HG03103 (cell line): ENCODE data around the gene PCBP3.
"Not testable (repeated sequence)": the region's sequence is repeated elsewhere in the genome, so short reads cannot be mapped to it uniquely, and the experiment has no call there.

ENCODE experiments used
- ATAC-seq: cut with Tn5 transposase; IDR thresholded peaks from one replicate; pipeline ENCODE4 v1.9.1; 2021; ENCODE audit warnings: low read depth; ENCODE audit not compliant: unreplicated experiment

Gene PCBP3

GRCh38 chr21:45801989-45802388 is 158.5 kb downstream of the PCBP3 start:
- no peak for ATAC-seq

- ATAC-seq = no peak
Measured at GRCh38 chr21:45802425-45802824, 158.9 kb downstream of the PCBP3 start.

- no peak for ATAC-seq
Measured at GRCh38 chr21:45802956-45803617, 159.6 kb downstream of the PCBP3 start.

- no peak for ATAC-seq
Measured at GRCh38 chr21:45803618-45804340, 160.3 kb downstream of the PCBP3 start.

GRCh38 chr21:45804809-45805313 is 161.3 kb downstream of the PCBP3 start:
- ATAC-seq = no peak

GRCh38 chr21:45805321-45805720 is 161.8 kb downstream of the PCBP3 start:
- ATAC-seq = no peak

- ATAC-seq = no peak
Measured at GRCh38 chr21:45806042-45806441, 162.5 kb downstream of the PCBP3 start.

- ATAC-seq = not testable (repeated sequence)
Measured at GRCh38 chr21:45808663-45809062, 165.1 kb downstream of the PCBP3 start.

GRCh38 chr21:45809421-45809820 is 165.9 kb downstream of the PCBP3 start:
- no peak for ATAC-seq

- ATAC-seq = no peak
Measured at GRCh38 chr21:45811136-45811535, 167.6 kb downstream of the PCBP3 start.

GRCh38 chr21:45814210-45814940 is 170.8 kb downstream of the PCBP3 start:
- ATAC-seq = not testable (repeated sequence)

GRCh38 chr21:45815781-45816180 is 172.3 kb downstream of the PCBP3 start:
- not testable (repeated sequence) for ATAC-seq

- no peak for ATAC-seq
Measured at GRCh38 chr21:45816794-45817193, 173.3 kb downstream of the PCBP3 start.

- no peak for ATAC-seq
Measured at GRCh38 chr21:45817345-45817744, 173.8 kb downstream of the PCBP3 start.

- ATAC-seq = no peak
Measured at GRCh38 chr21:45818276-45818903, 174.9 kb downstream of the PCBP3 start.

GRCh38 chr21:45818904-45819285 is 175.4 kb downstream of the PCBP3 start:
- ATAC-seq = no peak

- no peak for ATAC-seq
Measured at GRCh38 chr21:45819478-45820170, 176.1 kb downstream of the PCBP3 start.

GRCh38 chr21:45820171-45821091 is 176.9 kb downstream of the PCBP3 start:
- ATAC-seq = no peak

- ATAC-seq = no peak
Measured at GRCh38 chr21:45821315-45821962, 177.9 kb downstream of the PCBP3 start.
